ENCODE data around the gene IGHMBP2. TPM values are rescaled to one million over a fixed set of nuclear protein-coding genes. Genes with fewer than 3 reads are reported as not detected.

IGHMBP2 gene
- total and polyA plus RNA-seq, 2 of the 8 experiments (the other 6 are each of a cell fraction or from before 2014, with no cell fraction given) = 8.4 to 17.6 TPM

DNA sequence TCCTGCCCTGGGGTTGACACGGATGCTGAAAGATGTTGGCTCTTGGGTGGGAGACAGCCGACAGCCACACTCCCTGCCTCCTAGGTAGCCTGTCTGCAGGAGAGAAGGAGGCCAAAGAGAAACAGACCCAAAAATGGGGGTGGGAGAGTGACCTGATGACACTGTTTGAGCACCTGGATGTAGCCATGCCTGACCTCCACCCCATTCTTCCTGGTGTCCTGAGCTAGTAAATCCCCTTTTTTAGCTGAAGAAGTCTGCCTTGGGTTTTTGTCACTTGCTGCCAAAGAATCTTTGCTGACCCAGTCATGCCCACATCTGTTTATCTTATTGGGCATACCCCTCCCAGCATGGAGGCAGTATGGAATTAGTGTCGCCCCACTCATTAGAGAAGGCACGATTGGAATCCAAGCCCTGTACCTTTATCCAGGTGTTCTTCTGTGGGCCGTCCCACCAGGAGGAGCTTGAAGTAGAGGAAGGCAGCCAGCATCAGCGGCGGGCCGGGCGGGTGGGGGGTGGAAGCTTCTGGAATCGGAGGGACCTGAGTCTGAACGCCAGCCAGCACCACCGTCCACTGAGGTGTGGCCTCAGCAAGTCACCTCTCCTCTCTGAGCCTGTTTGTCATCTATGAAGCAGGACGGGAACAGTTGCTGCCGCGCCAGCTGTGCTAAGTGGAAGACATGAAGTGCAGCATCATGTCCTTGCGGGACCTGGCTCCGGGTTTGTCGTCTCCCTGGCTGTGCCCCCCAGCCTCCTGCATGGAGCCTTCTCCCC is 37.8 kb downstream of the IGHMBP2 start:
- H4K8ac ChIP-seq (ENCODE audit: extremely low read depth, insufficient read depth, low read length) = no peak overlapping the region
- no peaks in the 10 kb centered on the region for H3K23me2 ChIP-seq (ENCODE audit: low read depth, low read length)
- H2BK120ac ChIP-seq (replicated peaks; ENCODE audit: low read depth, low read length) = no peak overlapping the region
- no peak overlapping the region for H3K4ac ChIP-seq (replicated peaks; ENCODE audit: insufficient read length, low read depth, low read length)
- CTCF ChIA-PET (ENCODE audit: partially characterized antibody) = interaction anchor here (0.9 to 3.0 kb wide), 4 partner anchors 9 to 114 kb away, joined by 3 to 14 read pairs (median 5); no protein-coding TSS in a partner anchor
- H2BK5ac ChIP-seq (ENCODE audit: low read depth, low read length) = no peak overlapping the region
- FAIRE-seq (no peak), DNase-seq (ENCODE audit: low read depth in 1 of 2, low spot score in 2 of 2) (no peak)
- H2BK15ac ChIP-seq (ENCODE audit: low read length) = no peak overlapping the region
- no peak overlapping the region for H2AFZ ChIP-seq (ENCODE audit: low read length)
- no peaks in the 10 kb centered on the region for H3K27me3 ChIP-seq (replicated peaks in 1 of 4; ENCODE audit: control insufficient read depth in 3 of 4, extremely low read depth in 1 of 4, insufficient read depth in 3 of 4, low read length in 3 of 4)
- H3K56ac ChIP-seq (replicated peaks; ENCODE audit: insufficient read length, low read depth, low read length) = no peak overlapping the region
- no peak overlapping the region for H3K14ac ChIP-seq (ENCODE audit: insufficient read length)
- no peak overlapping the region for H4K5ac ChIP-seq (ENCODE audit: insufficient read length, low read depth, low read length)
- H3K18ac ChIP-seq (ENCODE audit: extremely low read depth, low read length) = no peak overlapping the region
- H3K23ac ChIP-seq (ENCODE audit: insufficient read length) = no peak overlapping the region
- no peak overlapping the region for H4K91ac ChIP-seq (replicated peaks; ENCODE audit: insufficient read length, low read length)
- H3K9ac ChIP-seq (replicated peaks in 1 of 4; ENCODE audit: extremely low read depth in 1 of 4, low read depth in 3 of 4, low read length in 3 of 4) = no peak overlapping the region
- H3K79me1 ChIP-seq (ENCODE audit: low read depth, low read length) = no peaks in the 10 kb centered on the region
- POLR2A ChIA-PET (ENCODE audit: partially characterized antibody) = interaction anchor here (0.6 to 1.2 kb wide), 2 partner anchors 9 to 703 kb away, joined by 3 read pairs; no protein-coding TSS in a partner anchor
- H2AK5ac ChIP-seq (ENCODE audit: low read depth, low read length) = no peak overlapping the region
- no peaks in the 10 kb centered on the region for H3K9me3 ChIP-seq (ENCODE audit: insufficient read depth in 2 of 2, low read depth in 1 of 2, low read length in 1 of 2)
- H3K4me3 ChIP-seq (ENCODE audit: extremely low read depth in 1 of 4, insufficient read depth in 2 of 4, low read depth in 3 of 4, low read length in 4 of 4) = no peak overlapping the region
- no peak overlapping the region for H3K4me2 ChIP-seq (ENCODE audit: insufficient read depth in 1 of 2, low read depth in 2 of 2, low read length in 2 of 2)
- 91% methylated on average over 10 of the region's 18 CpGs; no CpG with 5 or more reads in 1 of the 2 experiments for WGBS, 2 experiments (ENCODE audit: extremely low coverage in 1 of 2, insufficient coverage in 1 of 2, insufficient read length in 1 of 2, insufficient replicate concordance in 2 of 2, low coverage in 1 of 2, low lambda C conversion rate in 2 of 2, missing lambda C conversion rate in 1 of 2)
- H2BK12ac ChIP-seq (ENCODE audit: low read depth, low read length) = no peak overlapping the region
- H3K36me3 ChIP-seq (ENCODE audit: control insufficient read depth in 2 of 4, insufficient read depth in 4 of 4, low read length in 3 of 4) = peaks cover 4 to 14% (median 6%) of the 10 kb centered on the region in 4 experiments; a peak in 5 of 8 replicates
- no peak overlapping the region for H2BK20ac ChIP-seq (ENCODE audit: low read length)
- H4K20me1 ChIP-seq (replicated peaks in 1 of 2; ENCODE audit: control insufficient read depth in 1 of 2, insufficient read depth in 2 of 2, low read length in 2 of 2) = peaks cover 0 to 2% of the 10 kb centered on the region in 2 experiments
- H3K4me1 ChIP-seq (replicated peaks in 1 of 4; ENCODE audit: control insufficient read depth in 3 of 4, insufficient read depth in 4 of 4, low read length in 3 of 4) = no peaks in the 10 kb centered on the region
- no peak overlapping the region for H3K27ac ChIP-seq (ENCODE audit: low read depth, low read length)
- H3K79me2 ChIP-seq (ENCODE audit: control insufficient read depth in 1 of 2, insufficient read depth in 2 of 2, low read length in 2 of 2) = no peaks in the 10 kb centered on the region
- no peak for TF ChIP-seq BRCA1 (IDR thresholded peaks at IDR 0.05; ENCODE audit: low read depth, low read length)
- no peak for TF ChIP-seq SAP30 (IDR thresholded peaks at IDR 0.05; ENCODE audit: insufficient read depth, insufficient replicate concordance, low read length)

Data from H1 (cell line).